ENCODE data around the gene FOCAD.

The FOCAD gene

DNA sequence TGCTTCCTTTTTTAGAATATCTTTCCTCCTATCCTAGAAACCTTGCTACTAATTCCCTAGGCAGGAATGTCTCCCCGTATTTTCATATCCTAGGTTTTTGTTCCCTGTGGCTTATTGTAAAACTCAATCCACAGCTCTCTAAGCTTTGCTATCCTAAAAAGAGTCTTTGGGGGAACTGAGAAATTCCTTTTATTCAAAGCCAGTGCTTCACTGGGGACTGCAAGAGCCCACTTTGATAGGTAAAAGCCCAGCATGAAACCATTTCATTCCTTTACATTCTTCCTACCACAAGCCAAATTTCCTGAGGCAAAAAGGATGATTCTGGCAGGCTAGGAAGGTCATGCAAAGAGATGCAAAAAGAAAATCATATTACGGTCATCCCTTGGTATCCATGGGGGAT is 353.2 kb downstream of the FOCAD start:
- H3K4me3 ChIP-seq (ENCODE audit: low read depth, low read length): no peak overlapping the region
- TF ChIP-seq, protein P1, sequence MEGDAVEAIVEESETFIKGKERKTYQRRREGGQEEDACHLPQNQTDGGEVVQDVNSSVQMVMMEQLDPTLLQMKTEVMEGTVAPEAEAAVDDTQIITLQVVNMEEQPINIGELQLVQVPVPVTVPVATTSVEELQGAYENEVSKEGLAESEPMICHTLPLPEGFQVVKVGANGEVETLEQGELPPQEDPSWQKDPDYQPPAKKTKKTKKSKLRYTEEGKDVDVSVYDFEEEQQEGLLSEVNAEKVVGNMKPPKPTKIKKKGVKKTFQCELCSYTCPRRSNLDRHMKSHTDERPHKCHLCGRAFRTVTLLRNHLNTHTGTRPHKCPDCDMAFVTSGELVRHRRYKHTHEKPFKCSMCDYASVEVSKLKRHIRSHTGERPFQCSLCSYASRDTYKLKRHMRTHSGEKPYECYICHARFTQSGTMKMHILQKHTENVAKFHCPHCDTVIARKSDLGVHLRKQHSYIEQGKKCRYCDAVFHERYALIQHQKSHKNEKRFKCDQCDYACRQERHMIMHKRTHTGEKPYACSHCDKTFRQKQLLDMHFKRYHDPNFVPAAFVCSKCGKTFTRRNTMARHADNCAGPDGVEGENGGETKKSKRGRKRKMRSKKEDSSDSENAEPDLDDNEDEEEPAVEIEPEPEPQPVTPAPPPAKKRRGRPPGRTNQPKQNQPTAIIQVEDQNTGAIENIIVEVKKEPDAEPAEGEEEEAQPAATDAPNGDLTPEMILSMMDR (IDR thresholded peaks at IDR 0.05; ENCODE audit: borderline replicate concordance, insufficient read depth, low read depth, low read length): no peak

DNA sequence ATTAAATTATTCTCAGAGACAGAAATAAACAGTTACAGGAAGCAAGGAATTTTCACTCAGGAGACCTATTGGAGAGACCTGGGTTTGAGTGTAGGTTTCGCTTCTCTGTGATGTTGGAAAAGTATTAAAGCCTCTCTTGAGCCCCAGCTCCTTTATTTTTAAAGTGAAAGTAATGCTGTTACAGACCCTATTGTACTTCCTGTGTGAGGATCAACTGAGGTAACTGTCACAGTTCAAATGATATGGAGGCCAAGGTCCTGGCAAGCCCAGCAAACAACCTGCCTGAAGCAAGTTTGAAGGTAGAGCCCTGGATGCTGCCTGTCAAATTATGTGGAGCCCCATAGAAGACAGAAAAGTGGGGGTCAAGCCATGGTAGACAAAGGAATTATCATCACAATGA is 355.2 kb downstream of the FOCAD start:
- no peak overlapping the region for H3K4me3 ChIP-seq (ENCODE audit: low read depth, low read length)
- TF ChIP-seq, protein P1 (IDR thresholded peaks at IDR 0.05; ENCODE audit: borderline replicate concordance, insufficient read depth, low read depth, low read length): no peak

- TF ChIP-seq, protein P1 (IDR thresholded peaks at IDR 0.05; ENCODE audit: borderline replicate concordance, insufficient read depth, low read depth, low read length): no peak
- H3K4me3 ChIP-seq (ENCODE audit: low read depth, low read length): no peak overlapping the region
Observed at GRCh38 chr9:21042466-21042865, 358.4 kb downstream of the FOCAD start.

- H3K4me3 ChIP-seq (ENCODE audit: low read depth, low read length): no peak overlapping the region
- TF ChIP-seq, protein P1 (IDR thresholded peaks at IDR 0.05; ENCODE audit: borderline replicate concordance, insufficient read depth, low read depth, low read length): no peak
Observed at GRCh38 chr9:21043841-21044240, 359.8 kb downstream of the FOCAD start.

All from GM12875 (cell line).